Hepatocyte (in vitro differentiated cells): Measurements from ENCODE around the gene VIPR2. TPM values are rescaled to one million over a fixed set of nuclear protein-coding genes. Genes with fewer than 3 reads are reported as not detected.

ENCODE experiments used
- DNase-seq: peaks from one replicate; pipeline ENCODE4 v3.0.0-alpha.2; 2016; ENCODE audit warnings: low spot score
- H2AFZ ChIP-seq: fragments of 200-600 bp; sonication (generic); 2 replicates; pipeline ENCODE4 v1.6.0; 2016; ENCODE audit warnings: antibody characterized with exemption, mild to moderate bottlenecking
- H3K27ac ChIP-seq: fragments of 200-600 bp; sonication (generic); 2 replicates; pipeline ENCODE4 v1.5.1; 2016; ENCODE audit warnings: mild to moderate bottlenecking
- H3K27me3 ChIP-seq: fragments of 200-600 bp; sonication (generic); 2 replicates; pipeline ENCODE4 v1.6.1; 2016
- H3K36me3 ChIP-seq: fragments of 200-600 bp; sonication (generic); replicated peaks from 2 replicates; pipeline ENCODE4 v1.5.1; 2016; ENCODE audit warnings: low read depth; ENCODE audit not compliant: insufficient read depth
- H3K4me1 ChIP-seq: fragments of 200-600 bp; sonication (generic); 2 replicates; pipeline ENCODE4 v1.5.1; 2016; ENCODE audit warnings: mild to moderate bottlenecking, moderate library complexity; ENCODE audit not compliant: insufficient read depth
- H3K4me2 ChIP-seq: fragments of 200-600 bp; sonication (generic); 2 replicates; pipeline ENCODE4 v1.6.0; 2016
- H3K4me3 ChIP-seq: fragments of 200-600 bp; sonication (generic); 2 replicates; pipeline ENCODE4 v1.5.1; 2016; ENCODE audit warnings: mild to moderate bottlenecking
- H3K79me2 ChIP-seq: fragments of 200-600 bp; sonication (generic); 2 replicates; pipeline ENCODE4 v1.6.0; 2017; ENCODE audit warnings: mild to moderate bottlenecking
- H3K9me2 ChIP-seq: fragments of 200-600 bp; sonication (generic); replicated peaks from 2 replicates; pipeline ENCODE4 v1.6.0; 2017; ENCODE audit warnings: mild to moderate bottlenecking; ENCODE audit not compliant: insufficient read depth
- H3K9me3 ChIP-seq: fragments of 200-600 bp; sonication (generic); 2 replicates; pipeline ENCODE4 v1.5.1; 2016; ENCODE audit warnings: low read depth, mild to moderate bottlenecking
- H4K20me1 ChIP-seq: fragments of 200-600 bp; sonication (generic); 2 replicates; pipeline ENCODE4 v1.6.0; 2016; ENCODE audit warnings: mild to moderate bottlenecking; ENCODE audit not compliant: insufficient read depth, poor library complexity, severe bottlenecking
- EZH2 ChIP-seq: fragments of 200-600 bp; sonication (generic); IDR thresholded peaks from 2 replicates; pipeline ENCODE4 v1.6.1; 2016; ENCODE audit warnings: antibody characterized with exemption, mild to moderate bottlenecking, borderline replicate concordance
- EZH2phosphoT487 ChIP-seq: fragments of 200-600 bp; sonication (generic); IDR thresholded peaks from one replicate; pipeline ENCODE4 v1.6.1; 2018; ENCODE audit warnings: antibody characterized with exemption, mild to moderate bottlenecking, low read depth, moderate library complexity; ENCODE audit not compliant: unreplicated experiment, severe bottlenecking
- WGBS: methylation state at CpG from one replicate; pipeline ENCODE4 v1.1.6; 2016; ENCODE audit warnings: low lambda C conversion rate; ENCODE audit errors: missing lambda C conversion rate; 5-methylcytosine and 5-hydroxymethylcytosine counted together
- polyA plus RNA-seq: library from polyadenylated mRNA; unstranded; fragments of >200 nt; fragmentation: Nextera tagmentation; extraction: Ambion mirVana; gene quantifications from 2 replicates; pipeline ENCODE4 v1.2.1, GENCODE V29; 2016
- total RNA-seq: library from RNA; depleted of rRNA; stranded (reverse); fragments of >200 nt; gene quantifications from 2 replicates; pipeline ENCODE4 v1.2.3, GENCODE V29; 2014
- TF ChIP-seq, protein P1 (sequence below): fragments of 200-600 bp; sonication (generic); IDR thresholded peaks from 2 replicates; pipeline ENCODE4 v1.5.1; 2016; ENCODE audit warnings: antibody characterized with exemption, mild to moderate bottlenecking; ENCODE audit not compliant: poor library complexity

Gene VIPR2
- total and polyA plus RNA-seq, 2 experiments from 2014 or later = 2.7 to 3.4 TPM

- Histone ChIP-seq H3K4me3 (no peak overlapping the region), H3K9me2 (no peaks in the 10 kb centered on the region), H3K79me2 (no peaks in the 10 kb centered on the region), H3K9me3 (no peaks in the 10 kb centered on the region), H3K4me2 (no peak overlapping the region), H2AFZ (no peak overlapping the region), H3K27ac (no peak overlapping the region), H3K36me3 (no peaks in the 10 kb centered on the region), H4K20me1 (no peaks in the 10 kb centered on the region), H3K27me3 (no peaks in the 10 kb centered on the region), H3K4me1 (no peaks in the 10 kb centered on the region)
- 82% methylated on average over 20 of the region's 20 CpGs for WGBS
- TF ChIP-seq, protein P1, sequence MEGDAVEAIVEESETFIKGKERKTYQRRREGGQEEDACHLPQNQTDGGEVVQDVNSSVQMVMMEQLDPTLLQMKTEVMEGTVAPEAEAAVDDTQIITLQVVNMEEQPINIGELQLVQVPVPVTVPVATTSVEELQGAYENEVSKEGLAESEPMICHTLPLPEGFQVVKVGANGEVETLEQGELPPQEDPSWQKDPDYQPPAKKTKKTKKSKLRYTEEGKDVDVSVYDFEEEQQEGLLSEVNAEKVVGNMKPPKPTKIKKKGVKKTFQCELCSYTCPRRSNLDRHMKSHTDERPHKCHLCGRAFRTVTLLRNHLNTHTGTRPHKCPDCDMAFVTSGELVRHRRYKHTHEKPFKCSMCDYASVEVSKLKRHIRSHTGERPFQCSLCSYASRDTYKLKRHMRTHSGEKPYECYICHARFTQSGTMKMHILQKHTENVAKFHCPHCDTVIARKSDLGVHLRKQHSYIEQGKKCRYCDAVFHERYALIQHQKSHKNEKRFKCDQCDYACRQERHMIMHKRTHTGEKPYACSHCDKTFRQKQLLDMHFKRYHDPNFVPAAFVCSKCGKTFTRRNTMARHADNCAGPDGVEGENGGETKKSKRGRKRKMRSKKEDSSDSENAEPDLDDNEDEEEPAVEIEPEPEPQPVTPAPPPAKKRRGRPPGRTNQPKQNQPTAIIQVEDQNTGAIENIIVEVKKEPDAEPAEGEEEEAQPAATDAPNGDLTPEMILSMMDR = no peak
- no peak for TF ChIP-seq EZH2phosphoT487
- no peak for TF ChIP-seq EZH2
- DNase-seq = no peak
Measured at GRCh38 chr7:159025161-159025779, 119.4 kb downstream of the VIPR2 start.

DNA sequence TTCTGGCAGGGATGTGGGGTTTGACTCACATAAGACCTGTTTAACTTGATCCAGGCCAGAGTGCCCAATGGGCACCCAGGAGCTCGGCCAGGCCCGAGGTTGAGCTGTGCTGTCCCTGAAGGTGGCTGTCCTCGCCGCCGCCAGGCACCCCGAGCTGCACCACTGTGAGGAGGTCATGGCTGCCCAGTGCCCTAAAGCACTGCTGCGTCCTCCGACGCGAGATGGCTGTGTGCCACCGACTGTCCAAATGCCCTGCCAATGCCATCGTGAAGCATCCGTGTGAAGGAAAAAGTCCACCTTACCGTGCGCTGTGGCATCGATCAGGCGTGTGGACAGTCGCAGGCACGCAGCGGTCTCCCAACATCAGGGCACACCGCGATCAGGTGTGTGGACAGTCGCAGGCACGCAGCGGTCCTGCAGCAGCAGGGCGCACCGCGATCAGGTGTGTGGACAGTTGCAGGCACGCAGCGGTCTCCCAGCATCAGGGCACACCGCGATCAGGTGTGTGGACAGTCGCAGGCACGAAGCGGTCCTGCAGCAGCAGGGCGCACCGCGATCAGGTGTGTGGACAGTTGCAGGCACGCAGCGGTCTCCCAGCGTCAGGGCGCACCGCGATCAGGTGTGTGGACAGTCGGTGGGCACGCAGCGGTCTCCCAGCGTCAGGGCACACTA is 120.3 kb downstream of the VIPR2 start:
- Histone ChIP-seq H2AFZ (no peak overlapping the region), H3K27me3 (no peaks in the 10 kb centered on the region), H3K4me2 (no peak overlapping the region), H3K36me3 (no peaks in the 10 kb centered on the region), H3K27ac (no peak overlapping the region), H3K79me2 (no peaks in the 10 kb centered on the region), H3K4me3 (no peak overlapping the region), H3K9me2 (no peaks in the 10 kb centered on the region), H3K9me3 (no peaks in the 10 kb centered on the region), H4K20me1 (no peaks in the 10 kb centered on the region), H3K4me1 (no peaks in the 10 kb centered on the region)
- 98% methylated on average over 38 of the region's 48 CpGs for WGBS
- no peak for DNase-seq
- TF ChIP-seq EZH2phosphoT487 = no peak
- TF ChIP-seq, protein P1 = no peak
- no peak for TF ChIP-seq EZH2

DNA sequence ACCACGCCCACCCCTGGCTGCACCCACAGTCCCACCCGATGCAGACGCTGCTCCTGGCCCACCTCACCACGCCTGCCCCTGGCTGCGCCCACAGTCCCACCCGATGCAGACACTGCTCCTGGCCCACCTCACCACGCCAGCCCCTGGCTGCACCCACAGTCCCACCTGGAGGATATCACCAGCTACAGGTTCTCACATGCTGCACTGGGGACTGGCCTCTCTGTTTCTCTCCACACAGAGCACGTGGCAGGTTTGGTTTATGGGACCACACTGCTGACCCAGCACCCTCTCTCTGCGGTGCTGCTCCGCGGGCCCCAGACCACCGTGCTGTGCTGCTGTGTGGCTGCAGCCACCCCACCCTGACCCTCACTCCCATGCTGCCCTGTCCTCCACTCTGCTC is 120.9 kb downstream of the VIPR2 start:
- no peak overlapping the region for H2AFZ ChIP-seq
- 96% methylated on average over 9 of the region's 12 CpGs for WGBS
- no peaks in the 10 kb centered on the region for H3K9me2 ChIP-seq
- no peaks in the 10 kb centered on the region for H3K4me1 ChIP-seq
- H3K36me3 ChIP-seq = no peaks in the 10 kb centered on the region
- H4K20me1 ChIP-seq = no peaks in the 10 kb centered on the region
- no peaks in the 10 kb centered on the region for H3K79me2 ChIP-seq
- no peak overlapping the region for H3K27ac ChIP-seq
- no peak overlapping the region for H3K4me2 ChIP-seq
- H3K4me3 ChIP-seq = no peak overlapping the region
- no peak for DNase-seq
- H3K9me3 ChIP-seq = no peaks in the 10 kb centered on the region
- H3K27me3 ChIP-seq = no peaks in the 10 kb centered on the region
- TF ChIP-seq EZH2phosphoT487 = no peak
- TF ChIP-seq, protein P1 = no peak
- no peak for TF ChIP-seq EZH2
